Upper lobe of left lung (tissue), 6 donors: ENCODE data around the gene SGIP1. TPM values are rescaled to one million over a fixed set of nuclear protein-coding genes. Genes with fewer than 3 reads are reported as not detected.

Source experiments
- ATAC-seq, 2 donors: fragments of 200-7000 bp; cut with Tn5 transposase; one replicate each; pipeline ENCODE4 v1.9.1; 2022; ENCODE audit warnings: mild to moderate bottlenecking in 2 of 2, moderate library complexity in 2 of 2; ENCODE audit not compliant: low FRiP score in 2 of 2
- DNase-seq, 2 donors: peaks; one replicate each; pipeline ENCODE4 v3.0.0-alpha.2; 2019 to 2020
- H3K27ac ChIP-seq, 4 donors: fragments of 200-600 bp; sonication (generic); one replicate each; pipeline ENCODE4 v1.5.1; 2016 to 2019
- H3K27me3 ChIP-seq, 4 donors: fragments of 200-600 bp; sonication (generic); one replicate each; pipeline ENCODE4 v1.5.1; 2017 to 2019
- H3K36me3 ChIP-seq, 4 donors: fragments of 200-600 bp; sonication (generic); one replicate each; pipeline ENCODE4 v1.5.1; 2016 to 2019
- H3K4me1 ChIP-seq, 4 donors: fragments of 200-600 bp; sonication (generic); one replicate each; pipeline ENCODE4 v1.5.1; 2018 to 2019
- H3K4me3 ChIP-seq, 4 donors: fragments of 200-600 bp; sonication (generic); one replicate each; pipeline ENCODE4 v1.5.1; 2017 to 2019; ENCODE audit warnings: mild to moderate bottlenecking in 2 of 4, moderate library complexity in 1 of 4
- H3K9me3 ChIP-seq, 4 donors: fragments of 200-600 bp; sonication (generic); one replicate each; pipeline ENCODE4 v1.5.1; 2018 to 2019
- CTCF ChIP-seq, 6 experiments: fragments of 450-650 bp in 4 of 6; fragments of 200-600 bp in 2 of 6; sonication (generic) in 2 of 6; IDR thresholded peaks; one replicate each; pipeline ENCODE4 v1.5.1; 2016 to 2019; ENCODE audit warnings: antibody characterized with exemption in 6 of 6
- EP300 ChIP-seq, 4 donors: sonication (generic); formaldehyde crosslinking; IDR thresholded peaks; one replicate each; pipeline ENCODE4 v1.5.1; 2017; ENCODE audit warnings: antibody characterized with exemption in 4 of 4, control low read depth in 2 of 4
- POLR2A ChIP-seq, 4 donors: fragments of 450-650 bp; IDR thresholded peaks; one replicate each; pipeline ENCODE4 v1.5.1; 2016 to 2017; ENCODE audit warnings: antibody characterized with exemption in 4 of 4, mild to moderate bottlenecking in 2 of 4
- POLR2AphosphoS5 ChIP-seq, 2 donors: sonication (generic); formaldehyde crosslinking; IDR thresholded peaks; one replicate each; pipeline ENCODE4 v1.5.1; 2017; ENCODE audit warnings: antibody characterized with exemption in 2 of 2
- WGBS, 2 donors: methylation state at CpG; one replicate each; pipeline ENCODE4 v1.1.5; 2017 to 2018; 5-methylcytosine and 5-hydroxymethylcytosine counted together
- total RNA-seq, 6 donors: library from RNA; depleted of rRNA in 4 of 6; stranded (reverse); fragments of >200 nt in 4 of 6; gene quantifications; one replicate each; pipeline versions ENCODE4 v1.1.0 to v1.2.1, GENCODE V29; 2016 to 2021
- donor health status: DM: no; HTN: no; CAD: no; lungs with moderate emphysema.
- donor health status: DM: no; HTN: yes; CAD: no; lungs with severe emphysema.

Gene SGIP1
- total RNA-seq, 6 donors from 2014 or later: 5.8 to 29.3 (median 10.0) TPM

- H3K36me3 ChIP-seq: no peaks in the 10 kb centered on the region
- peaks cover 0 to 11% (median 1%) of the 10 kb centered on the region in 4 donors for H3K4me1 ChIP-seq
- no peak overlapping the region for H3K4me3 ChIP-seq
- no peak for TF ChIP-seq EP300 (IDR thresholded peaks at IDR 0.05)
- no peak for TF ChIP-seq POLR2AphosphoS5 (IDR thresholded peaks at IDR 0.05)
- TF ChIP-seq POLR2A (IDR thresholded peaks at IDR 0.05): no peak
- no peaks in the 10 kb centered on the region for H3K9me3 ChIP-seq
- 59 to 74% methylated on average over 4 of the region's 4 CpGs for WGBS, 2 donors
- ATAC-seq (no peak), DNase-seq (no peak)
- H3K27me3 ChIP-seq: no peaks in the 10 kb centered on the region
- no peak overlapping the region for H3K27ac ChIP-seq
Observed at GRCh38 chr1:66546047-66546810, 12.3 kb downstream of the SGIP1 start.

GRCh38 chr1:66549017-66549416, 15.1 kb downstream of the SGIP1 start:
- Histone ChIP-seq H3K9me3 (no peaks in the 10 kb centered on the region), H3K27ac (no peak overlapping the region), H3K4me1 (peaks cover under 1 to 7% (median 2%) of the 10 kb centered on the region in 4 donors), H3K4me3 (no peak overlapping the region), H3K36me3 (no peaks in the 10 kb centered on the region), H3K27me3 (no peaks in the 10 kb centered on the region)
- TF ChIP-seq POLR2A (IDR thresholded peaks at IDR 0.05): no peak
- no peak for TF ChIP-seq EP300 (IDR thresholded peaks at IDR 0.05)
- TF ChIP-seq CTCF (IDR thresholded peaks at IDR 0.05): no peak
- TF ChIP-seq POLR2AphosphoS5 (IDR thresholded peaks at IDR 0.05): no peak
- DNase-seq: no peak
- no peak for ATAC-seq

DNA sequence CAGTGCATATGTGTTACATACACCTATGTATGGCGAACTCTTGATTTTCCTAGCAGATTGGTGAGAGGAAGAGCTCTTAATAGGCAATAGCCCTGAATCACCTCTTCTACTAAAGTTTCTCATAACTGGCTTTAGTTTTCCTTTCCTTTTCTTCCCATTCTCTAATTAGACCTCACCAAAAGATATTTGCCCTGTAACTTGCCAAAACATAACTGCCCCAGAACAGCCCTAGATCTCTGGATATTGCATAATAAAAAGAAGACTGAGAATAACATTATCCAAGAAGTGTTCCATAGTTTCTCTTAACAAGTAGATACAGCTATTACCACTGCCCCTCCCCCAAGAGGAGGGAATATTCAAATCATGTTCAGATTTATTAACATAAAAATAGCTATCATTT, 16.3 kb downstream of the SGIP1 start:
- Histone ChIP-seq H3K27me3 (no peaks in the 10 kb centered on the region), H3K4me1 (peaks cover 0 to 7% (median 1%) of the 10 kb centered on the region in 4 donors), H3K4me3 (no peak overlapping the region), H3K36me3 (no peaks in the 10 kb centered on the region), H3K27ac (no peak overlapping the region), H3K9me3 (no peaks in the 10 kb centered on the region)
- TF ChIP-seq POLR2A (IDR thresholded peaks at IDR 0.05): no peak
- no peak for TF ChIP-seq POLR2AphosphoS5 (IDR thresholded peaks at IDR 0.05)
- no peak for TF ChIP-seq CTCF (IDR thresholded peaks at IDR 0.05)
- no peak for TF ChIP-seq EP300 (IDR thresholded peaks at IDR 0.05)
- DNase-seq (no peak), ATAC-seq (no peak)
- WGBS, 2 donors: 97% methylated on average over 1 of the region's 1 CpG

DNA sequence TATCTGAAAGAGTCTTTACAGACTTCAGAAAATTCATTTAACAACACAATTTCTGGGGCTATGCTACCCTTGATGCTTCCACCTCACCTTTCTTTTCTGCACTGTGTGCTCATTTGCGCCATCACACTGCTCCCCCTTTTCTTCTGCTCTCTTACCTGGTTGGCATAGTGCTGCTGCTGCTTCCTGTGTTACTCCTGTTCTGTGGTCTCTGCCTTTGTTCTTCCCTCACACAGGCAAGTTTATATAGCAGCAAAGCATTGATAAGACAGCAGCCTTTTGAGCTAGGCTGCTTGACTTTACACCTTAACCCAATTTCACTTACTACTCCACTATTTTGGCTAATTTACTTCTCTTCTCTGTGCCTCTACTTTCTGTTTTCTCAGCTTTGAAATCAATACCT, 18.3 kb downstream of the SGIP1 start:
- no peak for TF ChIP-seq CTCF (IDR thresholded peaks at IDR 0.05)
- no peak for TF ChIP-seq POLR2A (IDR thresholded peaks at IDR 0.05)
- no peak for TF ChIP-seq EP300 (IDR thresholded peaks at IDR 0.05)
- no peak for TF ChIP-seq POLR2AphosphoS5 (IDR thresholded peaks at IDR 0.05)
- no peaks in the 10 kb centered on the region for H3K36me3 ChIP-seq
- ATAC-seq (no peak), DNase-seq (no peak)
- H3K9me3 ChIP-seq: no peaks in the 10 kb centered on the region
- no peaks in the 10 kb centered on the region for H3K27me3 ChIP-seq
- H3K4me1 ChIP-seq: peaks cover 0 to 7% (median 5%) of the 10 kb centered on the region in 4 donors
- no peak overlapping the region for H3K27ac ChIP-seq
- WGBS, 2 donors: 80 to 88% methylated on average over 1 of the region's 1 CpG
- H3K4me3 ChIP-seq: no peak overlapping the region

GRCh38 chr1:66552829-66553228, 18.9 kb downstream of the SGIP1 start:
- H3K27me3 ChIP-seq: no peaks in the 10 kb centered on the region
- ATAC-seq (no peak), DNase-seq (no peak)
- WGBS, 2 donors: 37 to 53% methylated on average over 5 of the region's 5 CpGs
- no peak overlapping the region for H3K4me3 ChIP-seq
- no peaks in the 10 kb centered on the region for H3K9me3 ChIP-seq
- TF ChIP-seq POLR2AphosphoS5 (IDR thresholded peaks at IDR 0.05): no peak
- no peak for TF ChIP-seq POLR2A (IDR thresholded peaks at IDR 0.05)
- no peak for TF ChIP-seq EP300 (IDR thresholded peaks at IDR 0.05)
- no peak for TF ChIP-seq CTCF (IDR thresholded peaks at IDR 0.05)
- H3K4me1 ChIP-seq: peaks cover 0 to 7% (median 5%) of the 10 kb centered on the region in 4 donors
- H3K27ac ChIP-seq: no peak overlapping the region
- H3K36me3 ChIP-seq: no peaks in the 10 kb centered on the region
